ENCODE measurements around the gene OSBP2.

The OSBP2 gene

DNA sequence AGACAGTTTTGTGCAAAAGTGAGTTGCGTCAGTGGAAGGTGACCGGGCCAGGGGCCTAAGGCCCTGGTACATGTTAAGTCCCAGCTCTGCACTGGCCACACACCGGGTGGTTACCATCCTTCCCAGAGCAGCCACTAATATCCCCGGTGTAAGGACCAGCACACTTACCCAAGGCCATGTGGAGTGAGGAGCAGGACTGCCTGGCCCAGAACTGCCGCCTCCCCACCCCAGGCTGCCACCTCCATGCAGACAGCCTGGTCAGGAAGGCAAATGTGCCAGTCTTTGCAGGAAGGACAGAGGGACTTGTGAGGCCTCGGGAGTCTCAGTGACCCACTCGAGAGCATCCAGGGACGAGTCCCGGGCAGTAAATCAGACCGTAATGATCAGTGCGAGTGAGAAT is 171.0 kb downstream of the OSBP2 start:
- TF ChIP-seq, protein P1, sequence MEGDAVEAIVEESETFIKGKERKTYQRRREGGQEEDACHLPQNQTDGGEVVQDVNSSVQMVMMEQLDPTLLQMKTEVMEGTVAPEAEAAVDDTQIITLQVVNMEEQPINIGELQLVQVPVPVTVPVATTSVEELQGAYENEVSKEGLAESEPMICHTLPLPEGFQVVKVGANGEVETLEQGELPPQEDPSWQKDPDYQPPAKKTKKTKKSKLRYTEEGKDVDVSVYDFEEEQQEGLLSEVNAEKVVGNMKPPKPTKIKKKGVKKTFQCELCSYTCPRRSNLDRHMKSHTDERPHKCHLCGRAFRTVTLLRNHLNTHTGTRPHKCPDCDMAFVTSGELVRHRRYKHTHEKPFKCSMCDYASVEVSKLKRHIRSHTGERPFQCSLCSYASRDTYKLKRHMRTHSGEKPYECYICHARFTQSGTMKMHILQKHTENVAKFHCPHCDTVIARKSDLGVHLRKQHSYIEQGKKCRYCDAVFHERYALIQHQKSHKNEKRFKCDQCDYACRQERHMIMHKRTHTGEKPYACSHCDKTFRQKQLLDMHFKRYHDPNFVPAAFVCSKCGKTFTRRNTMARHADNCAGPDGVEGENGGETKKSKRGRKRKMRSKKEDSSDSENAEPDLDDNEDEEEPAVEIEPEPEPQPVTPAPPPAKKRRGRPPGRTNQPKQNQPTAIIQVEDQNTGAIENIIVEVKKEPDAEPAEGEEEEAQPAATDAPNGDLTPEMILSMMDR (IDR thresholded peaks at IDR 0.05; ENCODE audit: low read depth, low read length, missing control alignments), result no peak
- DNase-seq (ENCODE audit: low read depth), result no peak
- H3K4me3 ChIP-seq (ENCODE audit: low read depth, low read length), result no peak overlapping the region
- in situ Hi-C loops (cut with HindIII; ENCODE audit: low sequenced_read_pairs), result no loop called here

DNA sequence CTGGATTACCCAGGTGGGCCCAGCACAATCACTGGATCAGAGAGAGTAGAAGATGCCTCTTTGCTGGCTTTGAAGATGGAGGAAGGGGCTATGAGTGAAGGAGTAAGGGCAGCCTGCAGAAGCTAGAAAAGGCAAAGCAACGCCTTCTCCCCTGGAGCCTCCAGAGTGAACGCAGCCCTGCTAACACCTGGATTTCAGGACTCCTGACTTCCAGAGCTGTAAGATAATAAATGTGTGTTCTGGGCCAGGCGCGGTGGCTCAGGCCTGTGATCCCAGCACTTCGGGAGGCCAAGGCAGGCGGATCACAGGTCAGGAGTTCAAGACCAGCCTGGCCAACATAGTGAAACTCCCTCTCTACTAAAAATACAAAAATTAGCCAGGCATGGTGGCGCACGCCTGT is 171.5 kb downstream of the OSBP2 start:
- TF ChIP-seq, protein P1 (IDR thresholded peaks at IDR 0.05; ENCODE audit: low read depth, low read length, missing control alignments), result no peak
- DNase-seq (ENCODE audit: low read depth), result no peak
- in situ Hi-C loops (cut with HindIII; ENCODE audit: low sequenced_read_pairs), result no loop called here
- no peak overlapping the region for H3K4me3 ChIP-seq (ENCODE audit: low read depth, low read length)

DNA sequence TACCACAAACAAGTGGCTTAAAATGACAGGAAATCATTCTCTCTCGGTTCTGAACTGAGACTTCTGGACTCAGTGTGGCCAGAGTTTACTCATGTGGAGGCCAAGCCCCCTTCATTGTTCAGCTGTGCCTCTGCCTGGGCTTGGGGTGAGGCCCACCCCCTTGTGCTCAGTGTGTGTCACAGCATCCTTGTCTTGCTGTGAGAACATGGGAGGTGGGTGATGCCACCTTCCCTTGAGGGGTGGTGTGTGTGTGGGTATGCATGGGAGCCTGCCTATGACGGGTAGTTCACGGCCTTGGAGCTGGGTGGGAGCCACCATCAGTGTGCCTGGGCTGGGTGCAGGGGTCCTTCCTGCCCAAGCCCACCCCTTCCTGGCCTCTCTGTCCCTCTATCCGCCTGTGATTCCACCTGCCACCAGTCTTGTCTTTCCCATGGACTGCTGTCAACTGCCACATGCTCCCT is 172.2 kb downstream of the OSBP2 start:
- H3K4me3 ChIP-seq (ENCODE audit: low read depth, low read length), result no peak overlapping the region
- no peak for DNase-seq (ENCODE audit: low read depth)
- TF ChIP-seq, protein P1 (IDR thresholded peaks at IDR 0.05; ENCODE audit: low read depth, low read length, missing control alignments), result peak; percentile 7
- in situ Hi-C loops (cut with HindIII; ENCODE audit: low sequenced_read_pairs), result no loop called here

DNA sequence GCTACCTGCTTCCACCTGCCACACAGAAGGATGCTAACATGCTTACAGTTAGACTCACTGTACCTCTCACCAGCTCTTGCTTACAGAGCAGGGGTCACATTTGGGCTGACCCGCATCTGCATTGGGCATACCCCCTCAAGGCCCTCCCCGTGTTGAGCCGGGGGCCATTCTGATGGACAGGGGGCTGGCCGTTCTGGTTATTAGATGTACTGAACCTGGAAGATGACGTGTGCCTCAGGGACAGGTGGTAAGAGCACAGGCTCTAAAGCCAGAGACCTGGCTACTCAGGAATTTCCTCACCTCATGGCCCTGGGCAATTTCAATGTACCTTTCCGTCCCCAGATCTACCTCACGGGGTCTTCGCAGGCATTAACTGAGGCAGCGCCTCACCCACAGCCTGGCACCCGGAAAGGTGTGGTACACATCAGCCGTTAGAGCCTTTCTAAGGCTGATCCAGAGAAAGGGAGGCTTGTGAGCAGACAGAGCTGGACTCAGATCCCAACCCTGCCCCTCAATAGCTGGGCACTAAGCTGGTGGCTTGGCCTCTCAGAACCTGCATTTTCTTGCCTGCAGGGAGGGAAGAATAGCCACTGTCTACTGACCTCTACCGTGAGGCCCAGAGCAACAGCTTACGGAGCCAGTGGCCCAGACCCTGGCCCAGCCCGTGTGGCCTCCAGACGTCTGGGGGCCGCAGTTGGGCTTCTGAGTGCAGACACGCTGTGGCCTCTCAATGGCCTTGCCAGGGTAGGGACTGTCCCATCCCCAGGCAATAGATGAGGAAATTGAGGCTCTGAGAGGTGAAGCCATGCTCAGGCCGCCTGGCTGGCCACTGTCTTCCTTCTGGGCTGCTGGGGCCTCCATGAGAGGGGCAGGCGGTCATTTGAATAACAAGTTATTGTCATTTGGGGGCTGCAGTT is 173.3 kb downstream of the OSBP2 start:
- TF ChIP-seq, protein P1 (IDR thresholded peaks at IDR 0.05; ENCODE audit: low read depth, low read length, missing control alignments), result no peak
- in situ Hi-C loops (cut with HindIII; ENCODE audit: low sequenced_read_pairs), result no loop called here
- no peak overlapping the region for H3K4me3 ChIP-seq (ENCODE audit: low read depth, low read length)
- DNase-seq (ENCODE audit: low read depth), result no peak

DNA sequence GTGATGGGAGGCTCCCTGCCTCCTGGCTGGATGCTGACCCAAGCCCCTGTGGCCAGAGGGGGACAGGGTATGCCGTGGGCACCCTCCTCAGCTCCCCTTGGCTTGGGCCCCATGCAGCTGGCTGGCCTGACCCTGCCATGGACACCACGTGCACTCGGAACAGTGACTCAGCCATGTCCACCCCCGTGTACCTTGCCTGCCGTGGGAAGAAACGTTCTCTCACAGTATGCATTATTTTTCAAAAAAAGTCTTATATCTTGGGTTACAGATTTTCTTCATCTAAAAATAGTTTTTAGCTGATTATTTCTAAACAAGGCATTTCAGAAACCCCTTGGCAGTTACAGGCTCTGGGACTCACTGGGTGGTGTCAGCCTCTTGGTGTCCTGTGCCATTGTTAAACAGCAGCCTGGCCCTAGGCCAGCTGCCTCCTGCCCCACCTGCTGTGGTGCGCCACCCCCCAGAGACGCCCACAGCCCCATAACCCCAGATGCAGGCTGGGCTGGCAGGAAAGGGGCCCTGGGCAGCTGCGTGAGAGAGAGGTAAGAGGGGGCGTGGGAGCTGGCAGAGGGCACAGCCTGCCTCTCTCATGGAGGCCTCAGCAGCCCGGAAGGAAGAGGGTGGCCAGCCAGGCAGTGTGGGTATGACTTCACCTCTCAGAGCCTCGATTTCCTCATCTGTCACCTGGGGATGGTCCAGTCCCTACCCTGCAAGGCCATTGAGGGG is 174.2 kb downstream of the OSBP2 start:
- no peak for DNase-seq (ENCODE audit: low read depth)
- in situ Hi-C loops (cut with HindIII; ENCODE audit: low sequenced_read_pairs), result no loop called here
- TF ChIP-seq, protein P1 (IDR thresholded peaks at IDR 0.05; ENCODE audit: low read depth, low read length, missing control alignments), result no peak
- no peak overlapping the region for H3K4me3 ChIP-seq (ENCODE audit: low read depth, low read length)

DNA sequence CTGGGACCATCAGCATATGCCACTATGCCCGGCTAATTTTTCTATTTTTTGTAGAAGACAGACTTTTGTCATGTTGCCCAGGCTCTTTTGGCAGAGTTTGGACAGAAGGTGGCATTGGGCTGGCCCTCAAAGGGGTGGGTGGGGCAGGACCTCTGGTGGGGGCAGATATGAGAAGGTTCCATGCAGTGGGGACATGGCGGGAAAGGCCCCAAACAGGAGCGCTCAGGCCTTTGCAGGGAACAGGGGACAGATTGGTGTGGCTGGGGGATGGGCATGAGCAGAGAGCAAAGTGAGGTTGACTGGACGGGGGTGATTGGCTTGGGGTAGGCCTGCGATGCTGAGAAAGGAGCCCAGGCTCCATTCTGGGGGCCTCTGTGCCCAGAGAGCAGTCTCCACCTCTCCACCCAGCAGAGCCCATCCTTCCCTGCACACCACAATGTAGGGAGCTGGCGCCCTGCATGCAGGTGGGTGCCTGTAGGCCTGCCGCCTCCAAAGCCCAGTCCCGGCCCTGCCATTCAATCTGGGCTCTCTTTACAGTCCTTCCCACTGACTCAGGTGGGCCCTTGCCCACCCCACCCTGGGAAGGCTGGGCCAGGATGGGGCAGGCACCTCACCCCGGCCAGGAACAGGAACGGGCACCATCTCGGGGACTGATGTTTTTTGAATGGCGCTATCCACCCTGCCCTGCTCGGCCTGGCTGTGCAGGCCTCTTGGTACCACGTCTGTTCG is 175.2 kb downstream of the OSBP2 start:
- TF ChIP-seq, protein P1 (IDR thresholded peaks at IDR 0.05; ENCODE audit: low read depth, low read length, missing control alignments), result no peak
- no peak for DNase-seq (ENCODE audit: low read depth)
- no peak overlapping the region for H3K4me3 ChIP-seq (ENCODE audit: low read depth, low read length)
- in situ Hi-C loops (cut with HindIII; ENCODE audit: low sequenced_read_pairs), result no loop called here

Data from astrocyte of the cerebellum (primary cell).